Cerebellar cortex (tissue), 1 donor: ENCODE results near the gene GPR146.

Experiments
- DNase-seq: peaks from one replicate; pipeline ENCODE4 v3.0.0-alpha.2; 2015; ENCODE audit warnings: low spot score

GPR146 gene

DNA sequence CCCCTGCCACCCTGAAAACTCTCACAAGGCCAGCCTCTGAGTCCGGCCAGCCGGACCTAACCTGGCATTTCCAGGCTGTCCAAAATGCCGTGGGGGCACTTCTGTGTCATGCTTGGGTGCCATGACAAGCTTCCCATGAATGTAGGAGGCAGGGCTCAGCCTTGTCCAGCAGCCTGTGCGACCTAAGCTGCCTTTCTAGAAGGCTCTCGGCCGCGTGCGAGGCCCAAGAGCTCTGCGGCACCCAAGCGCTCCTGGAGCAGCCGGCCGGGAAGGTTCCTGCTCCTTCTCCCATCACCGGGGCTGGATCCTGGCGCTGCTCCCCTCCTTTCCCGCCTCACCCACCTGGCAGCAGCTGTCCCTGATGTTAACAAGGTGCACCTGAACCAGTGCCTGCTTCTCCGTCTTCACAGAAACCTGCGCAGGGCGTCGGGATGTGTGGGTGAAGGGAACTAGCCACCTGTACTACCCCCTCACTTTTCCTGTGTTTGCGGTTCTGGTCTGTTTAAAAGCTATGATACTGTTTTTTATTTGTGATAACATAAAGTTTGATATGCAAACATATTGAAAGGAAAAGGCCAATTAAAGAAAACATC is 49.7 kb downstream of the GPR146 start:
- no peak for DNase-seq

DNA sequence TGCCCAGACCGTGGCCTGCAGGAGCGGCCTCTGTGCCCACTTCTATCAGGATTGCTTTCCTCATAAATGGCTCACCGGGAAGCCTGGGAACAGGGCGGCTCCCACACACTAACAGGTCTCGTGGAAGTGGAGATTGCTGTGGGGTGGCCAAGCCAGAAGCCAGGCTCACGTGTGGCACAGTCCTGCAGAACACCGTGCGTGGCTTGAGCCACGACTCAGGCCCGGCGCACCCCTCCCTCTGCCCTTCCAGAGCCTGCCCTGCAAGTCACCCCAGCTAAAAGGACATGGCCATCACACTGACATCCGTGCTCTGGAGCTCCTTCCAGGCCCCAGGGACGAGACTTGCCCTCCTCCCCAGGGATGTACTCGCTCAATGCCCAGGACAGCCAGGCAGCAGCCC is 50.5 kb downstream of the GPR146 start:
- DNase-seq, result no peak

DNA sequence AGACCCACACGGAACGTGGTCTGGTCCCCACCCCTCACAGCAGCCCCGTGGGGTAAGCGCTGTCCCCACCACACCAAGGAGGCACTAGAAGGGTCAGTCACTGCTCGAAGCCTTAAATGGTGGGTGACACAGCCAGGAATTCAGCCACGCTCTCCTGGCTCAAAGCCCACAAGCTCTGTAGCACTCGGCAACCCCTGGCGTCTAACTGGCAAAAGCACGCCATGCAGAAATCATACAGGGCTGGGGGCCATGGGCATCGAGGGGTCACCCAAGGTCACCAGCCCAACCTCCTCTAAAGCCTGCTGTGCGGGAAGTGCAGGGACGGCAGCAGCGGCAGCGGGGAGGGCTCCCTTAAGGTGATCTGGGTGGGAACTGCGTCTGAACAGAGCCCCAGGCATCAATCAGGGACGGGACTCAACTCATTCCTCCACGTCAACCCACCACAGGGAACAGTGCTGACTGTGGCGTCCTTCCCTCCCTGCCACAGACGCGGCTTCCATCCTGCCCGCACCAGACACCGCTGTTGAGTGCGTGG is 51.3 kb downstream of the GPR146 start:
- DNase-seq, result no peak

DNA sequence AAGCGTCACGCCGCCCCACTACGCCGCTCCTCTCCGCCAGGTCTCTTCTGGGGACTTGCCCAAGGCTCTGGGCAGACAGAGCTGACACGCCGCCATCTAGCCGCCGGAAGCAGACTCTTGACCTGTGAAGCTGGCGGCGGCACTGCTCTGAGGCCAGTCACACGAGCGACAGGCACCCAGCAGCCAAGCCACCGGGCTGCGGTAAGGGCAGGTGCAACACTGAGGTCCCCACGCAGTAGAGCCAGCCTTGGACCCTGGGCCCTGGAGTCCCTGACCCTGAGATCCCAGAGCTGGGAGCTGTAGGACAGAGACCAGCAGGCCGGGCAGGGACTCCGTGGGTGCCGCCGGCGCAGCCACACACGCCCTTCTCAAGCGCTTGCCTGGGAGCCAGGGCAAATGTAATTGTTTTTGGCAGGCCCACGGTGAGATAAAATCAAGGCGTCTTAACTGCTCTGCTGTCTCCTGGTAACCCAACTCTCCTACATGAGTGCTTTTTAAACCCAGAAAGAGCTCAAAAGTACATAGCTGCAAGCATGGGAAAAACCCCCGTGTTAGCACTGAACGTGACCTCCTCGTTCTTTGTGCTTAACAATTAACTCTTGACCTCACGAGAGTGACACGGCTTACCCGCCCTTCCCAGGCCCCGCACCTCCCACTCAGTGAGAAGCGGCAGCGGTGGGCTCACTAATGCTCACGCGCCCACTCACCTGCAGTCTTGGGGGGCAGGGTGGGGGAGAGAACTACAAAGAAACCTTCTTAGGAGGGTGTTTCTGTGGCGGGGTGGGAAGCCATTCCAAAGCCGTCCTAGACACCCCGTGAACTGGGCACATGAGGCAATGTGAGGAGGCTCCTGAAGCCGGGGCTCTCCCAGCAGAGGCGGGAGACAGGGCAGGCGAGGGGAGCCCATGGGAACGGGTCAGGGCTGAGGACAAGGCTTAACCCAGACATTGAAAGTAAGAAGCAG is 52.1 kb downstream of the GPR146 start:
- DNase-seq, result peak; percentile 45

DNA sequence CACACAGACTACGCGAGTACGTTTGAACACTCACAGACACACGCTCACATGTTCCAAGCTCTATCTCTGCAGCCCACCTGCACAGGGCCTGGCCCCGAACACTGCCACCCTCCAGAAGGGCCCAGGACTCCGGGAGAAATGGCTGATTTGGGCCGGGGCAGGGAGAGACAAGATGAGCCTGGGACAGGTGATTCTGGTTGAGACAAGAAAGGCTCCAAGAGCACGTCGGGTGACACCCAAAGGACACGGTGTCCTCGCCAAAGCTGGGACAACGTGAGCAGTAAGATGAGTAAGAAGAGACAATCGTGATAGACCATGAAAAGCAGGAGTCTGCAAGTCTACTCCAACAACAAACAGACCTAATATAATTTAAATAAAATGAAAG is 52.8 kb downstream of the GPR146 start:
- DNase-seq, result no peak

DNA sequence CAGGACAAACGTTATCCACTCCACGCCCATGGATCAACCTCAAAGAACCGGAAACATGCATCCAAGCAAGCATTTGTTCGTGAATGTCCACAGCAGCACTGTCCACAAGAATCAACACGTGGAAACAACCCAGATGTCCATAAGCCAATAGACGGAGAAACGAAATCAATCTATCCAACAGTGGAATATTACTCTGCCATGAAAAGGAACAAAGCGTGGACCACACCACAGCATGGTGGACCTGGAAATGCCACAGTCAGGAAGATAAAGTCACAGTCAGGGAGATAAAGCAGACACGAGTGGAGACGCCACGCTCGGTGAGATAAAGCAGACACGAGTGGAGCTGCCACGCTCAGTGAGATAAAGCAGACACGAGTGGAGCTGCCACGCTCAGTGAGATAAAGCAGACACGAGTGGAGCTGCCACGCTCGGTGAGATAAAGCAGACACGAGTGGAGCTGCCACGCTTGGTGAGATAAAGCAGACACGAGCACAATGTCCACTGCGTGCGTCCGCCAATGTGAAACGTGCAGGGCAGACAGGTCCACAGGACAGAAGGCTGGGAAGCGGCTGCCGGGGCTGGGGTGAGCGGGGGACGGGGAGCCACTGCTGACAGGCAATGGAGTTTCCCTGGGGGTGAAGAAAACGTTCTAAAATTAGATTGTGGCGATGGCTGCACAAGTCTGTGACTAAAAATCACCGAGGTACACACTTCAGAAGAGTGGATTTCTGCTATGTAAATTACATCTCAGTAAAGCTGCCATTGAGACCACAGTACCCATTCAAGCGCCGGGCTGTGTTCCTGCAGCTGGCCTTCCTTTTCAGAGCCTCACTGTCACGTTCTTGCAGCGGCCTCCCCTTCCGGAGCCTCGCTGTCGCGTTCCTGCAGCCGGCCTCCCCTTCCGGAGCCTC is 54.2 kb downstream of the GPR146 start:
- no peak for DNase-seq

DNA sequence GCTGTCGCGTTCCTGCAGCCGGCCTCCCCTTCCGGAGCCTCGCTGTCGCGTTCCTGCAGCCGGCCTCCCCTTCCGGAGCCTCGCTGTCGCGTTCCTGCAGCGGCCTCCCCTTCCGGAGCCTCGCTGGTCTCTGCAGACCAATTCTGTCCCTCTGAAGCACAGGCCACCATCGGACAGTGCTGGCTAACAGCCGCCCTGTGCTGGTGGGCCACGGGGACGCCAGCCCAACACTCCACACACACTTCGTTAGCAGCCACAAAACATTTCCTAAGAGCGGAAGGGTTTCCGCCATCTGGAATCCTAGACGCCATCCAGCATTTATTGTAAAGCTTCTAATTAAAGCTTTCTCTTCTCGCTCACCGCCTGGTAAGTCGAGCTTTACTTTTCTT is 54.8 kb downstream of the GPR146 start:
- DNase-seq, result no peak

DNA sequence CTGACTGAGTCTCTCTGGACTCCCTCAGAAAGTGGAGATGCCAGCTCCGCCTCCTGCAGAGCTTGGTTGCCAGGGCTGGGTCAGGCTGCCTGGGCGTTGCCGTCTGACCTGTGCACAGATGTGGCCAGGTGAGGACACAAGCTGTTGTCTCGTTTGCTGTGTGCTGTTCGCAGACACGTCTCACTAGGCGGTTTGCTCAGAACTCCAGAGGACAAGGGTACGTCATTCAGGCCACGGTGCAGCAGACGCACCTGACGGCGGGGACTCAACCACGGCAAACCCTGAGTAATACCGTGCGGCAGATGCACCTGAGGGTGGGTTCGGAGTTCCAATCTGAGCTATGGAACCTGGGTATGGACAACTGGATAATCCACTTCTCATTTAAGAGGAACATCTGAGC is 55.3 kb downstream of the GPR146 start:
- DNase-seq, result no peak

DNA sequence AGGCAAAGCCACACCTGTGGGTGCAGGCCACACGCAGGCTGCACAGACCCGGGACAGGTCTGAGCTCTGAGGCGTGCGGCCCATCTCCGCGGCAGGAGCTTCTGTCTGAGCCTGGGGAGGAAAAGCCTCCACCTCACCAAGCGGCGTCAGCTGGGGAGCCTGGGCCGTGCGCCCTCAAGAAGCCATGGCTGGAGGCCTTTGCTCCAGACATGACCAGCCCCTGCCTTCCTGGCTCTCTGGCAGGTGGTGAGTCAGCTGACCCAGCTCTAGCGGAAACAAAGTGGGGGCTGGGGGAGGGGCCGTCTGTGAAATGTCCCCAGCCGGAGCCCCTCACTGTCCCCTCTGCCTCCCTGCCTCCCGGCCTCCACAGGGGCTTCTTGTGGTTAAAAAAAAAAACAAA is 56.0 kb downstream of the GPR146 start:
- no peak for DNase-seq

DNA sequence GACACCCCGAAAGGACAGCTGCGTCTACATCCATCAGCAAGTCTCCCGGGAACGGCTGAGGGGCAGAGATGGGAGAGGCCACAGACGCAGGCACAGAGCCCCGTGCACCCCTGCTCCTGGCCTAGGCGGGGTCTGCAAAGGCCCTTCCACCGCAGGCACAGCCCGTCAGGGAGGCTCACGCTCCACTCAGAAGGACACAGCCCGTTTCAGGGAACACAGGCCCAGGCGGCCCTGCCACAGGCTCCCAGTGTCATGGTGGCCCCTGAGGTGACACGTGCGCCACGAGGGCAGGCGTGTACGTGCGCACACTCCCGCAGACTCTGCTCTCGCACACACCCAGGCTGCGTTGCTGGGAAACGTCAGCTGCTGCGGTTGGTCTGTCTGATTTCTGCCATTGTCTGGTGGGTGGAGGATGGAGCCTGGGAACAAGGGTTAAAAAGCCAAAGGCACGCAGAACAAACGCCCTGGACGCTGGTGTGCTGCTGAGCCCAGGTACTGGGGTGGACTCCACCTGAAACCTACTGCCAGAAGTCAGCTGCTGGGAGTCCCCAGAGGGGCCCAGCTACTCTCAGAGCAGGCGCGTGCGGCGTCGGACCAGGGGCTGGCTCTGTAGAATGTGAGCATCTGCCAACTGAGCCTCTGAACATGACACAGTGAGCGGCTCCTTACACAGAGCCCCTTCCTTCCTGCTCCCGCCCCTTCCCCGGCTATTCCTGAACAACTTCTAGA is 56.7 kb downstream of the GPR146 start:
- no peak for DNase-seq

DNA sequence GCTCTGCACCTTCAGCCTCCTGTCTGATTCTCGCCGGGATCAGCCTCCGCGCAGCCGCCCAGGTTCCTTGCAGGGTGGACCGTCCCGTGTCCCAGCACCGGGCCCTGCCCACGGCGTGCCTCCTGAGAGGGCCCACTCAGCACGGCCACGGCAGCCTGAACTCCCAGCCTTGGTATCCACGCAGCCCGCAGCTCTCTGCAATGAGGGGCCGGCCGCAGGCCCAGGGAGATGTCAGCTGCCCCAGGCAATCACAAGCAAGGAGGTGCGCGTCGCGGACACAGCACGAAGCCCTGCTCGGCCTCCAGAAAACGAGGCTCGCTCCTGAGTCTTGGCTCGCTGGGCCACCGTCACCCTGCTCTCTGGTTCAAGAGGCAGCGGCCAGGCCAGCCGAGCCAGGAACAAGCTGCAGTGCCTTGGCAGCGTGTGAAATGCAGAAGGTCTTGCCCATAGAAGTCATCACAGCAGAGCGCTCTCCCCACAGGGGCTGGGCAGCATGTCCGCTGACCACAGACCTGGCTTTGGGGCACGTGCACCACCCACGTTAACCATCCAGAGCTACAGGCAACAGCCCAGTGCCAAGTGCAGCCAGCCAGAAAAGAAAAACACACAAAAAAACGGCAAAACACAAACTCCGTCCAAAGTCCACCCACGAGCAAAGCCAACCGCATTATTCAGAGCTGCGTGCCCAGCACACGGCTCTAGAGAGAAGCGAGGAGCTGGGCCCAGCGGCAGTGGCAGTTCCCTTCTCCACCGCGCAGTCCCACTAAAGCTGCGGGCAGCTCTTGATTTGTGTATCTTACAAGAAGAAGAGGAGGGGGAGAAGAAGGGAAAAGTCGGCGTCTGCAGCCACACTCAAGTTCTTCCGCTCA is 57.5 kb downstream of the GPR146 start:
- DNase-seq, result peak; percentile 58

DNA sequence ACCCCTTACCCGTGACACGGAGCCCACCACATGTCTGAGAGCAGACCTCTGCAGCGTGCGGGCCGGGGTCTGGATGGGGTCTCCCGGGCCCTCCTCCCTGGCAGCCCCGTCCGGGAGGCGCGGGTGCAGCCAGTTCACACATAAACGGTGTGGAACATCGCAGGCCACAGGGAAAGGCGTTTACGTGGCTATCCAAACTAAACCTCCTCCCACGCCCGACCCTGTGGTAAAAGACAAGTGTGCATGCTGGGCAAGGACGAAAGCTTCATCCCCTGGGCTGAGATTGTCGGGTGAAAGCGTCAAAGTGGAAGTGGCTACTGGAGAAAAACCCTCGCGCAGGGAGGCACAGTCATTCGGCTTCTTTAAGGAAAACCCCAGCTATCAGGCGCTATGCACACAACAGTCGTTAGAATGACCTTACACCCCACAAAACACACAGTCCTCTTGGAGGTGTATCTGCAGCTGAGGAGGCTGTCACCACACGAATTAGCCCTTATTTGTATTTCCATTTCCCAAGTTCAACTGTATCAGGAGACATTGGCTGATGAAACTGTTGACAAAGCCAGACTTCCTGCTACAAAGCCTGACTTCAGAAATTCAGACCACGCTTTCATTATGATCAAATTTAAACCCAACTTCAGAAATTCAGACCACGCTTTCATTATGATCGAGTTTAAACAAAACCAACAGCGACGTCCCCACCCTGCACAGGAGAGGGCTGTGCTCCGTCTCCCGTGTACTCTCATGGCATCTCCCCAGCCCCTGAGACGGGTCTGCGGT is 58.9 kb downstream of the GPR146 start:
- no peak for DNase-seq

DNA sequence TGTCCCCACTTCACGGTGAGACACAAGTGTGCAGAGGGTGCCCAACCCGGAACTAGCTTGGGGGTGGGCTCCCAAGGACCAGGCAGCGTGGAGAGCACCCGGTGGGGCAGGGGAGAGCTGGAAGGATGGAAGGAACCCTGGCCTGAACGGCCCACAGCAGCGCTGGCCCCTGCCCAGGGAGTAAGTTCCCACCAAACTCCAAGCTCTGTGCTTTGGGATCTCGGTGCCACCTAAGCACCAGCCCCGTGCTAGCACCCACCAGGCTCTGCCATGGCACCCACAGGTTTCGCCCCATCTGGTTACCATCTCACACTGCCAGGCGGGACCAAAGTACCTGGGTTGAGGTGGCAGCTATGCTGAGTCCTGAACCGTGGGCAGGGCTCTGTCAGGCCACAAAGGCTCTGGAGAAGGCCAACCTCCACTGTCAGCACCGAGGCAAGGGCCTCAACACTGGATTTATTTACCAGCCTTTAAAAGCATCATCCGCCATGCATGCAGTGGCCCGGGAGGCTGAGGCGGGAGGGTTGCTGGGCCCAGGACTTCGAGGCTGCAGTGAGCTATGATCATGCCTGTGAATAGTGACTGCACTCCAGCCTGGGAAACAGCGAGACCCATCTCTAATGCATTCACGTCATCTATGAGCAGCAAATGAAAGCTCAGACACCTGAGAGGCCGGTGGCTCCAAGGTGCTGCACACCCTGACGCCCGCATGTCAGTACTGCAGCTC is 59.6 kb downstream of the GPR146 start:
- no peak for DNase-seq

DNA sequence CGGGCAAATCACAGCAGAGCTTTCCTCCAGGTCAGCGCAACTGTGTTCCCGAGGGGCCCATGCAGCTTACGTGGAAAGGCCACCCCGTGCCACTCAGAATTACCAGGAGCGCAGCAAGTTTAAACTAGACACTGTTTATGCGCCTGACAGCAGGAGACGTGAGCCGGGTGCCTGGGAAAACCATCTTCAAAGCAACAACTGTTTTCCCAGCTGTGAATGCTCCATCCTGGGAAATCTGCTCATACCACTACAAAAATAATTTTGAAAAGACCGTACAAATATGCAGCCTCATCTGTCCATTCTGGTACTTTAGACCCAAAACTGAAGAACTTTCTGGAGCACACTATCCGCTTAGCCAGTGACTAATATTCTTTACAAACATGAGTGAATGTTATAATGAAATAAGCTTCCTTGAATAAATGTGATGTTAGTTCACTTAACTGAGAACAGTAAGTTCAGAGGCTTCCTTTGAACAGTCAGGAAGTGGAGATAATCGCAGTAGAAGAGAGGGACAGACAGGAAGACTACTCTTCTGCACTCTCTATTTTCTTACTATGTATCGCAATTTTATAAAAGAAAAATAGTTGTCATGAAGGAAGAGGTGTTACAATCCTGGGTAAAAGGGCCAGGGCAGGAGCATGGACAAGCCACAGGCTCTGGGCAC is 60.3 kb downstream of the GPR146 start:
- no peak for DNase-seq

DNA sequence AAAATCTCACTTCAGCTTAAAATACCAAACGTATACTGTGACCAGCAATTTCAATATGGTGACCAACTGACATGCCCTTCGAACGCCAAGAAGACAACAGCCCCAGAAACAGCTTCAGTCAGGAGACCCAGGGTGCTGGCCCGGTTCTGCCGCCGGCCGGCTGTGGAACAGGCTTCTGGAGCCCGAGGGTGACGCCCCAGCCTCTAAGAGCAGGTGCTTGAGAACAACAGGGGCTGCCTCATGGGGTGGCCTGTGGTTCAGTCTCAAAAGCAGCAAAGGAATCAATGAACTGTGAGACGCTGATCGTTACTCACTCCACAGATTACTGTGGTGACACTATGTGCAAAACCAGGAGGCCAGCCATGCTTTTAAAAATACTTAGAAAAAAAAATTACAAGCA is 60.8 kb downstream of the GPR146 start:
- DNase-seq, result no peak

DNA sequence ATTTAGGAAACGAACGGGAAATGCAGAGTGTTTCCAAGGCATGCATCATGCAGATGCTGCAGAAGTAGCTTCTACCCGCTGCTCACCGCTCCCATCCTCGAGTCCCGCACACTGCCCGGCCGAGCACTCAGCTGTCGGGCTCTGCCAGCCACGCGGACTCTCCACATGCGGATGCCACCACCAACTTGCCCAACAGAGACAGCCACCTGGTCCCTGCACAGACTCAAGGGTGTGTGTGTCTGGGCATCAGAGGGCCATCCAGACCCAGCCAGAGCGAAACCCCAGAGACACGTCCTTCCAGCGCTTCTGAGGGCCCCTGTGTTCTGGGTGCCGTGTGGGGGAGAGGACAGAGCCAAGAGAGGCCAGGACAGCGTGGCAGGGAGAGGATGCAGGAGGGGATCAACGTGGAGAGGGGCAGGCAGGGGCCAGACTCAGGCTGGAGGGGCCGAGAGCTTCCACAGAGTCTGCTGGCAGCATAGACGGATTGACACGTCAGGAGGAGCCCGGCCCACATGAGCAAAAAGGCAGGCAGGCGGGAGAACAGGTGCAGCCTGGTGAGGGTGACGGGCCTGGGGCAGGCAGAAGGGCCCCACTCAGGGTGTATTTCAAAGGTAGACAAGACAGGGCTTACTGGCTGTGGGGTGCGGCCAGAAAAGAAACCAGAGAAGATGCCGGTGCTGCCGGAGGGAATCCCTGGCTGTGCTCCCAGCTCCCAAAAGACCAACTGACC is 61.9 kb downstream of the GPR146 start:
- DNase-seq, result peak; percentile 45

DNA sequence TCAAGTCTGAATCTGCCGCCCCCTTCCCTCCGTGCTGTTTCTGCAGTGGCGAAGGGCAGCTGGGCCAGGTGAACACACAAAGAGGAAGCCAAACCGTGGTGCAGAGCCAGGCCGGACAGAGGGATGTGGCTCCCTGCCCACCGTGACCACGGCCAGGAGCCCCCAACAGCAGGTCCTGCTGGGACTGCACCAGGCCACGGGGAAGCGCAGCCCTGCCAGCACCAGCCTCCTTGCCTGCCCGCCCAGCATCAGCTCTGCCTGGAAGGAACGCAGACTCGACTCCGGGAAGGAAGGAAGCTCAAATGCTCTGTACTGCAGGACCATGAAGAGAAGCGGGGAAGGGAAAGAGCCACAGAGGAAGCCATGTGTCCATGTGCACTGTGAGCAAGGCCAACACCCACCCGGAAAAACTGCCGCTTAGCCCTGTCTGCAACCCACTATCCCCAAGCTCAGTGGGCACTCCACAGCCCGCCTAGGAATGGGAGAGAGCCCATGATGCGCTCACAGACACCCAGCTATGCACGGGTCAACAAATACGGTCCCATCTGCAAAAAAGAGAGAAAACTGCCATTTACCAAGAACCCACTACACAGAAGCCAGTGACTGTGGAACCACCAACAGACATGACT is 62.6 kb downstream of the GPR146 start:
- peak; percentile 64 for DNase-seq
